SU-DHL-6 (cell line): ENCODE results near the gene LRRC47.

Experiments
- EZH2phosphoT487 ChIP-seq: fragments of 200-600 bp; sonication (generic), shearing (Covaris generic); conservative IDR thresholded peaks from 2 replicates; pipeline ENCODE4 v1.6.1; 2018; ENCODE audit warnings: mild to moderate bottlenecking, antibody characterized with exemption, low read length, moderate library complexity, mixed read lengths
- TF ChIP-seq, protein P1 (sequence below): fragments of 200-600 bp; sonication (generic); IDR thresholded peaks from one replicate; pipeline ENCODE4 v1.5.1; 2017; ENCODE audit warnings: antibody characterized with exemption, mild to moderate bottlenecking, low read length, moderate library complexity; ENCODE audit not compliant: insufficient read depth, poor library complexity, severe bottlenecking

DNA sequence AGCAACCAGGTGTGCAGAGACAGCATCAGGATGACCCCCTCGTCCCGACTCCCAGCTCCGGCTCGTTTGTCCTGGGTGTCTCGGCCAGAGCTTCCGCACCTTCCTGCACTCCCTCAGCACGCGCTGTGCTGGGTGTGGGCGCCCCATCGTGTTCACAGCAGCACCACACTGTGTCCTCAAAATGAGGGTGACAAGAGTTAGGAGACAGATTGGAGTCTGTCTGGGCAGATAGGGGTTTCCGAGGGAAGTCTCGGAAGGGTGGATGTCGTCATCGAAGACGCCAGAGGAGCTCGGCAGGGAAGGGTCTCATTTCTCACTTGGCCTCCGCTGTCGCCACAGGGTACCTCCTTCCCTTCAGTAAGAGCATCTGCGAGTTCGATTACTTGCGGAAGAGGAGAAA is 39.9 kb downstream of the LRRC47 start:
- TF ChIP-seq, protein P1, sequence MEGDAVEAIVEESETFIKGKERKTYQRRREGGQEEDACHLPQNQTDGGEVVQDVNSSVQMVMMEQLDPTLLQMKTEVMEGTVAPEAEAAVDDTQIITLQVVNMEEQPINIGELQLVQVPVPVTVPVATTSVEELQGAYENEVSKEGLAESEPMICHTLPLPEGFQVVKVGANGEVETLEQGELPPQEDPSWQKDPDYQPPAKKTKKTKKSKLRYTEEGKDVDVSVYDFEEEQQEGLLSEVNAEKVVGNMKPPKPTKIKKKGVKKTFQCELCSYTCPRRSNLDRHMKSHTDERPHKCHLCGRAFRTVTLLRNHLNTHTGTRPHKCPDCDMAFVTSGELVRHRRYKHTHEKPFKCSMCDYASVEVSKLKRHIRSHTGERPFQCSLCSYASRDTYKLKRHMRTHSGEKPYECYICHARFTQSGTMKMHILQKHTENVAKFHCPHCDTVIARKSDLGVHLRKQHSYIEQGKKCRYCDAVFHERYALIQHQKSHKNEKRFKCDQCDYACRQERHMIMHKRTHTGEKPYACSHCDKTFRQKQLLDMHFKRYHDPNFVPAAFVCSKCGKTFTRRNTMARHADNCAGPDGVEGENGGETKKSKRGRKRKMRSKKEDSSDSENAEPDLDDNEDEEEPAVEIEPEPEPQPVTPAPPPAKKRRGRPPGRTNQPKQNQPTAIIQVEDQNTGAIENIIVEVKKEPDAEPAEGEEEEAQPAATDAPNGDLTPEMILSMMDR = no peak
- no peak for TF ChIP-seq EZH2phosphoT487
